Kasumi-1 (cell line): ENCODE results near the gene KRT12.

Experiments used
- DNase-seq, 2 experiments: peaks; one replicate each; lab custom pipeline; 2025; lab: John Stamatoyannopoulos, UW

Gene KRT12

DNA sequence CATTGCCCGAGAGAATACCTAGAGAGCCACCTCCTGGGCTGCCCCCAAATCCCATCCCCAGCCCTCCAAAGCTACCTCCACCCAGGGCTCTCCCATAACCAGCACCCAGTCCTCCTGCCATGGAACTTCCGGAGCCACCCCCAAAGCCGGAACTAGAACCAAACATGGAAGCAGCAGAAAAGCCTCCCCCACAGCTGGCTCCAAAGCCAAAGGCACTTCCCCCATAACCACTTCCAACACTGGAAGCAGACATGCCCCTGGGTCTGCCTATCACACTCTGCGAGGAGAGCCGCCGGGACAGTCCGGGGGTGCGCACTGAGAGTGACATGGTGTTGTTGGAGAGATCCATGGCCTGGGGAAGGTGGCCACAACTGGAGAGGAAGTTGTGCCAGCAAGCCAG lies at the start of gene KRT12:
TSS of gene KRT12 (minus strand) at position 386 of the 400 bp plus-strand sequence. CDS start at position 349, 37 bp downstream.
- DNase-seq, result no peak

GRCh38 chr17:40916366-40916765 lies 49.3 kb upstream of the KRT12 start:
- DNase-seq, result no peak

GRCh38 chr17:40915721-40916256 lies 48.8 kb upstream of the KRT12 start:
- no peak for DNase-seq

GRCh38 chr17:40915199-40915661 lies 48.2 kb upstream of the KRT12 start:
- DNase-seq, result no peak

DNA sequence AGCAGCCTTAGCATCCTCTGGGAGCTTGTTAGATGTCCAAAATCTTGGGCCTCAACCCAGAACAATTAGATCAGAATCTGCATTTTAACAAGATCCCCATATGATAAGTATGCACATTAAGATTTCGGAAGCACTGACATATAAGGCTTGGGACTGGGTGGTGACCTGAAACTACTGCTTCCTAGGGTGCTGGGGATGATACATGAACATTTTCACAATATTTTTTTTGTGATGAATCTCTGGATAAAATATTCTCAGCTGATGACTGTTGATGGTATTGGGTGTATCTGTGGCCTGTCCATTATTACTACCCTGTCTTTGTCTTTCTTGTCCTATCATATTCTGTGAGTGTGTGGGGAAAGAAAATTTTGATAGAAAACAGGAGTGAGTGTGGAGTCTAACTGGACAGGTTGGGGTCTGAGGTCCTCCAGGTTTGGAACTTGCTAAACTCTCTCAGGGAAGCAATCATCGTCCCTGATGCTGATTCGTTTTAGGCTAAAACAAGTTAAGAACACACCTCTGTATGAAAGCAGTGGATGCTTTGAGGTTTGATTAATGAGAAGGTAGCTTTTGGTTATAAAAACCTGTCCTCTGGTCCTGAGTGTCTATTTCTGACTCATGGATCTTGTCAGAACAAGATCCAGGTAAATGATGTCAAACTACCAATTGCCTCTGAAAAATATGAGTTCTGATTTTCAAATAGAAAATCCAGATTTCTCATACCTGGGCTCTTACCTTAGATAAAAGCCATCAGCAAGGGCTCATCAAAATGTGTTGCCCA lies 47.2 kb upstream of the KRT12 start:
- no peak for DNase-seq

- DNase-seq, result peak; percentile 2 to 39
These were observed 45.6 kb upstream of the KRT12 start for GRCh38 chr17:40912486-40913210.

DNA sequence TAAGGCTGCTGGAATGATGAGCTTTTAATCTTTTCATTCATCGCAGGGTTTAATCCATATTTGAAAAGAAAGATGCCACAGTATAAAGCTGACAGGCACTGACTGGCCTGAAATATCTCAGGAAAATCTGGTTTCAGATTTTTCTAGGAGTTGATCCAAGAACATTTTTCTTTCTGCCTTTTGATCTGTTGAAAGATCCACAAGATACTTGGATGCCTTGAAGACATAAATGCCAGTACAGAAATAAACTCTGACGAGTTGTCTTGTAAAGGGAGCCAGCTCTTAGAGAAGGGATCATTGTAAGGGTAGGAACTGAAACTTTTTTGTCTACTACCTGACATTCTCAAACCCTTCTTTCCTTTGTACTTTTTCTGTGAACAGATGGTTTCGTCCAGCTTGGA lies 43.4 kb upstream of the KRT12 start:
- DNase-seq, result no peak

DNA sequence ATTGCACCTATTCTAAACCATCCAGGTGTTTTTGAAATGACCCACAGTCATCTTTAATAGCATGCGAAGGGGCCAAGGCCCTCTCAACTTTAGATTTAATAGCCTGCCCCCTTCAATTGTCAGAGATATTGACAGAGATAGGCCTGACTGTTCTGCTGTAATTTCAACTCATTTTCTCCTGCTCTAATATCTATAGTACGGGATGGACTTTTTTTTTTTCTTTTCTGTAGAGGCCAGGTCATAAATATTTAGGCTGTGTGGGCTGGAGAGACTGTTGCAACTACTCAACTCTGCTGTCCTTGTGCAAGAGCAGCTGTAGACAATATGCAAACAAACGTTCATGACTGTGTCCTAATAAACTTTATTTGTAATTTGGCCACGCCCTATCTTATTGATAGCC lies 42.7 kb upstream of the KRT12 start:
- DNase-seq, result no peak

DNA sequence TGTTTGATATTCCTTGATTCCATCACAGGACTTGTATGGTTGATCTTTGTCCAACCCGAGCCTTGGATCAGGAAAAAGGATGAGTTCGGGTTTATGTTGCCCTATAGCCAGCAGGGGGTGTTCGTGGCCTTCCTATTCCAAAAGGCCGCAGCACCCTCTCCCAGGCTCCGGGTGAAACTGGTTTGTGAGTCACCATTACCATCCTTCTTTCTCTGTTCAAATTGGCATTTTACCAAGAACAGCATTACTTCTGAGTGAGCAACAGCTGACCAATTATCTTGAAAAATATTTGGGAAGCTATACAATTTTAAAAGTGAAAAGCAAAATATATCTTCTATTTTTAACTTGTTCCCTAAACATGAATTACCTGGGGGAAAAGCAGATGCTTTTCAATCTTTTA lies 42.3 kb upstream of the KRT12 start:
- peak; percentile 75 to 81 for DNase-seq

DNA sequence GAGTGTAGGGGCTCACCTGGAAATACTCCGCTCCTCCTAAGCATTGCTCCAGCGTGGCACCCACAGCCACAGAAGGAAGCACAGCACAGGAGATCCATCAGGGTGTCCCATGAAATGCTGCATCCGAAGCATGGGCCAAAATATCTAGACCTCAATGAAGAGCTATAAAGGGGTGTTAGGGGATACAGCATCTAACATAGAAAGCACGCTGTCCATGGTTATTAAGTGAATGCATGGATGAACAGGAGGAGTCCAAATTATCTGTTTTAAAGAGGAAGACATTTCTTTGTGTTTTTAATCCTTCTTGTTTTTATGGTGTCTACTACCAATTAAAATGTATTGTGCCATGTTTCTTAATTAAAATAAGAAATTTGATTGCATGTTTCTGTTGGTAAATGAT lies 39.6 kb upstream of the KRT12 start:
- DNase-seq, result no peak

DNA sequence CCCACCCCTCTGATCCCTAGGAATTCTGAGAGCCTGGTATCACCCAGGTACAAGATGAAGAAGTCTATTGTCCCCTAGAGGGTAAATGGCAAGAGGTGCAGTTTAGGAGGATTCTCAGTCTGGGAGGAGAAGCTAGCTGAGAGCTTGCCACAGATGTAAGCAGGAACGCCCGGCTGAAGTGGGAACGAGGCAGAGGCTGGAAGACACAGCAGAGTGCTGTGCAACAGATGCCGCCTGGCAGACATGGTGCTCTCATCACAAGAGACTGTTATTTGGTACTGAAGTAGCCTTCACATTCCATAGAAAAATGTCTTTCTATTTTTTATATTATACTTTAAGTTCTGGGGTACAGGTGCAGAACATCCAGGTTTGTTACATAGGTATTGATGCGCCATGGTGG lies 38.3 kb upstream of the KRT12 start:
- no peak for DNase-seq

DNA sequence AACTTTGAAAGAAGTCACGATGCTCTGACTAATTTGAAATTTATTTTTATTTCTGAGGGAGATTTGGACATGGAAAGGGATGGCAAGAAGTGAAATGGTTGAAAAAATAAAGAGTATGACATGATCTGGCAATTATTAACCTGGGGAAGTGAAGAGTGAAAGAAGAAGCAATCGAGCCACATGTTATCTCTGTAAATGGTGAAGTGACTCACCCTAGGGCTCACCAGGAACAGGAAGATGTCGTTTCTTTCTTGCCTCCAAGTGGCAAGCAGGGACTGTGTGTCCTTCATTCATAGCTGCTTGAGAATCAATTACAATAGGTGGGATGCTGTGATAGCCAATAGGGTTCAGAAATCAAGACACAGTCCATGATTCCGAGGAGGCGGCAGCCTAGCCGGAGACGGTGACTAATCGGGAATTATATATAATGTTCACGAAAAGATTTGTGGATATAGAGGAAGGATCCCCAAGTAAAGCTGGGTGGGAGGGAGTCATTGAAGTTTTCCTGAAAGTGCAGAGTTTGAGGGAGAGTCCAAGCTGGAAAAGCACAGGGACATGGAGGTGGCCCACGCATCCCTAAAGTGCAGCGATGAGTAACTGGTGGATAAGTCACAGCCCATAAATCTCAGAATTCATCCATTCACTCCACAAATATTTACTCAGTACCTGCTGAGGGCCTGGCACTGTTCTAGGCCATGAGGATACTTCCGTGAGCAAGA lies 36.3 kb upstream of the KRT12 start:
- no peak for DNase-seq

GRCh38 chr17:40902498-40902897 lies 35.5 kb upstream of the KRT12 start:
- DNase-seq, result no peak

DNA sequence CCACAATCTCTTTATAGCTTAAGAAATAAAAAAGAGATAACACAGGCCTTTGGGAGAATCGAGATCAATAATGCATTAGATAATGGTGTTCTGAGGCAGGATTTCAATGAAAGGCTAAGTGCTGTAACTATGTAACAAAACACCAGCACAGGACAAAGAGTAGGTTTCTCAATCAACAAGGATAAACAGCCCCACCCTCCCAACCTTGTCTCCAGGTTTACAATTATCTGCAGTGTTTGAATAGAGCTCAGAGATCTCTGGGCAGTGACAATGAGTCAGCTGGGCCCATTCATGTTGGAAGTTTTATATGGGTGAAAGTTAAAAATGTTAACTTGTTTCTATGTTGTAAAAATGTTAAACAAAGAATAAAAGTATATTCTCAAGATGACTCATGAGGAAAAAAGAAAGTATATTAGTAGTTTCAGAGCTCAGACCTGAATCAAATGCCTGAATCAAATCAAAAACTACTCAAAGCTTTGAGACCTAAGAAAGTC lies 35.0 kb upstream of the KRT12 start:
- DNase-seq, result no peak

DNA sequence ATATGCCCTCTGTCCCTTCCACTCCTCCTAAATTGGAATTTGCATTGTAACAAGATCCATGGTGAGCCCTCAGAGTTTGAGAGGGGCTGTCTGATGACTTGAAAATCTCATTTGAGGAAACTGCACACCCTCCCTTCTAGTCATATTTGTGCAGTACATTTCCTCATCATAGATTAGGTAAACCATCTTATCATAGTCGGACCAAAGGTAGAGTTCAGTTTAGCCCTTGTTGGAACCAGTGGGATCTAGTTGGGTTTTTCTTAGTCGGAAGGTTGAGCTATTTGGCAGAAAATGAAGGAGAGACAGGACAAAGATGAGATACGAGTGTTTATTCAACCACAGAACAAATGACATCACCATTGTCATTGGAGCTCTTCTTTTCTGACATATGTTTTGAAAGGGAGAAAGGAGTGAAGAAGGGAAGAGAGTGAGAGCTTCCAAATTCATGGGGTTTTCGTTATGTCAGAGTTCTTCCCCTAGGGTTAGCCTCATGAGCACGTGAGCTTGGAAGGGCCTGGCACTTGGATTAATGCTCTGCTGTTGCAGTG lies 33.9 kb upstream of the KRT12 start:
- DNase-seq, result no peak

DNA sequence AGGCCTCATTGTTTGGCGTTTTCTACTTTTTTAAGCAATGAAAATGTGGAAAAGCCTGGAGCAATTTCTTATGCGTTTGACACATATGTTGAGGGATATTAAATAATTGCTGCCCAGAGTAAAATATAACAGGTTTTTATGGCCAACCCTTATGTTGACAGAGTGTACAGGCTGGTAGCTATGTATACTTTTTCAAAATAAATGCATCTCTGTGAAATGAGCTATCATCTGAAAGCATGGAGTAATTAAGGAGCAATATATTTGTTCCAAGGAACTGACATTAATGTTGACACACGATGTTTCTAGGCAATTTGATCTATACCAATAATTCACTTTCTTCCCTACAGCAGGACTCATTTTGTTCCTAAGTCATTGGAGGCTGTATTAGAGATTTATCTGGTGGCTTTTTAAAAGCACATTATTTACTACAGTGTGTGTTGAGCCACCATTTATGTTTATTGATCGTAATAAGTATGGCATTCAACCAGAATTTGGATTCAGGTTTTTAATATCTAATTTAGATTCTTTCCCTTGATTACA lies 30.0 kb upstream of the KRT12 start:
- DNase-seq, result no peak

- peak in 1 of 2 experiments; percentile 10 for DNase-seq
These were observed 28.2 kb upstream of the KRT12 start for GRCh38 chr17:40895106-40895730.

- no peak for DNase-seq
These were observed 21.2 kb upstream of the KRT12 start for GRCh38 chr17:40888196-40888720.

DNA sequence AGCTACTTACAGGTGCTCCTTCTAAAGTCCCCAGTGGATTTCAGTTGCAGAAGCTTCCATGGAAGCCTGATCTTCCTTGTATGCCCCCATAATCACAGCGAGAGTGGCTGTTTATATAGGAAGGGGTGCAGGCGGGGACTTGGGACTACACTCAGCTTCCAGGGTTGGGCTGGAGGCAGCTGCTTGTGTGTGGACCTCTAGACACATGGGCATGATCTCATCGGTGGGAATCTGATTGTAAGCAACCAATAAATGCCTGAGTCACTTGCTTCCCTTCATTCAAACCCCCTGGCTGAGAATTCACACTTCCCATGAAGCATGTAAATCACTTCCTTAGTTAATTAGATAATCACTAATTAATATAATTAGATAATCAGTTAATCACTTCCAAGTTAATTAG lies 19.1 kb upstream of the KRT12 start:
- DNase-seq, result no peak

DNA sequence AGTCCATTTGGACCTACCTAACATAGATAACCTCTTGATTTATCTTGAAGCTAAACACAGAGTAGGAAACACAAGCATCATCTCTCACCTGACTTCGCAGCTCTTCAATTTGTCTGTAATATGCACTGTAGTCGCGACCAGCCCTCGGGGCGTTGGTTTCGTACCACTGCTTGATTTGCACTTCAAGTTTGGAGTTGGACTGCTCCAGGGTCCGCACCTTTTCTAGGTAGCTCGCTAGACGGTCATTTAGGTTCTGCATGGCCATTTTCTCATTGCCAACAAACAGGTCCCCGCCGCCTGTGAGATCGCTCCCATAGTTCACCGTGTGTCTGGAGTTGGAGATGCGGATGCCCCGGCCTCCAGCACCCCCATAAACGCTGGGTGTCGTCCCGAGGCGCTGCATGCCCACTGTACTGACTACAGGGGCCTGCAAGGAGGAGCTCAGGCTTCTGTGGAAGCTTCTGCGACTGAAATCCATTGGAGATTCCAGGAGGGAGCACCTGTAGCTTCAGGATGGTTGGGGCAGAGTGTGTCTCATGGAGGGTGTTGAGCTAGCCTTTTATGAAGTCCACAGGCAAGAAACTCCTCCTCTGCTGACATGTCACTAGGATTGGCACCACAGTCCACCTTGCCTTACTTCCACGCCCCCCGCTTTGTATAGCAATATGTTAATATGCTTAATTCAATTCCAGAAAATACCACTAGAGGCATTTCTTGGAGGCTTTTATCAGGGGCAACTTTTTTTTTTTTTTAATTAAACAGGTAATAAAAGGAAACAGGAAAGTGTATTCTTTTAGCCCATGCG lies 17.9 kb upstream of the KRT12 start, which contains the start of gene KRT20:
TSS of gene KRT20 (minus strand) at position 535 of the 805 bp plus-strand sequence. CDS start at position 478, 57 bp downstream.
- DNase-seq, result no peak
